ENCODE results near the gene BRD3OS. TPM values are rescaled to one million over a fixed set of nuclear protein-coding genes. Genes with fewer than 3 reads are reported as not detected.

Gene BRD3OS
- total and polyA plus RNA-seq, 2 donors (not counting 3 experiments of a cell fraction or from before 2014, with no cell fraction given), result 11.9 to 15.4 TPM

- DNase-seq (ENCODE audit: low read depth, low spot score) (no peak), FAIRE-seq (no peak)
- intact Hi-C loops (cut with micrococcal nuclease) (no loop called here), dilution Hi-C loops (cut with MboI; ENCODE audit: extremely low pct_ligation_motif_present, low sequenced_read_pairs) (no loop called here)
- ChIA-PET CTCF (no interaction called here), POLR2A (no interaction called here)
- H3K4me3 ChIP-seq (replicated peaks in 1 of 3; ENCODE audit: insufficient read depth in 1 of 3, low read depth in 1 of 3, low read length in 3 of 3), result no peak overlapping the region
- no peak overlapping the region for H3K4me2 ChIP-seq (ENCODE audit: insufficient read depth, low read length)
- no peaks in the 10 kb centered on the region for H3K27me3 ChIP-seq (ENCODE audit: control insufficient read depth in 2 of 2, insufficient read depth in 2 of 2, low read length in 2 of 2)
- H3K4me1 ChIP-seq (ENCODE audit: control insufficient read depth, extremely low read depth, insufficient read depth, low read length), result no peaks in the 10 kb centered on the region
- TF ChIP-seq CTCF (IDR thresholded peaks at IDR 0.05; ENCODE audit: extremely low read depth in 1 of 2, insufficient read depth in 1 of 2, low read depth in 1 of 2, low read length in 2 of 2), result no peak
- TF ChIP-seq MYC (IDR thresholded peaks at IDR 0.05; ENCODE audit: low read depth, low read length), result no peak
- no peak for TF ChIP-seq MAX (IDR thresholded peaks at IDR 0.05; ENCODE audit: insufficient read depth, insufficient read length)
- no peak for TF ChIP-seq JUN (IDR thresholded peaks at IDR 0.05; ENCODE audit: borderline replicate concordance, insufficient read depth, insufficient read length, low read depth)
- no peak for TF ChIP-seq POLR2A (IDR thresholded peaks at IDR 0.05; ENCODE audit: low read depth, low read length)
- TF ChIP-seq POLR2AphosphoS5 (IDR thresholded peaks at IDR 0.05; ENCODE audit: insufficient read depth, low read depth, low read length), result no peak
- TF ChIP-seq EZH2 (IDR thresholded peaks at IDR 0.05; ENCODE audit: borderline replicate concordance, low read depth, low read length, severe bottlenecking), result no peak
- TF ChIP-seq GATA2 (IDR thresholded peaks at IDR 0.05; ENCODE audit: insufficient read depth, insufficient read length, low read depth, low read length), result no peak
- TF ChIP-seq FOS (IDR thresholded peaks at IDR 0.05; ENCODE audit: borderline replicate concordance, insufficient read depth, low read length), result no peak
- no peaks in the 10 kb centered on the region for H3K79me2 ChIP-seq (ENCODE audit: control insufficient read depth, insufficient read depth, low read length)
- H3K27ac ChIP-seq (ENCODE audit: insufficient read depth, low read depth, low read length), result no peak overlapping the region
- H3K9ac ChIP-seq (replicated peaks; ENCODE audit: extremely low read depth, insufficient read depth, low read length), result no peak overlapping the region
- no TSS peak for BruUV-seq (replicated peaks)
- H3K36me3 ChIP-seq (ENCODE audit: control insufficient read depth in 2 of 2, extremely low read depth in 1 of 2, insufficient read depth in 2 of 2, low read length in 2 of 2), result no peaks in the 10 kb centered on the region
- H2AFZ ChIP-seq (ENCODE audit: low read depth, low read length), result no peak overlapping the region
- H3K9me3 ChIP-seq (replicated peaks; ENCODE audit: control insufficient read depth, insufficient read depth, low read length), result no peaks in the 10 kb centered on the region
- no peaks in the 10 kb centered on the region for H4K20me1 ChIP-seq (replicated peaks; ENCODE audit: control insufficient read depth, extremely low read depth, insufficient read depth, low read length)
- no peaks in the 10 kb centered on the region for H3K9me1 ChIP-seq (replicated peaks; ENCODE audit: control insufficient read depth, extremely low read depth, insufficient read depth, low read length)
Measured at GRCh38 chr9:134002796-134003195, 22.5 kb upstream of the BRD3OS start.
